ENCODE data around the gene GDF10.

GDF10 gene

GRCh38 chr10:47319784-47320183 lies 19.8 kb downstream of the GDF10 start:
- Histone ChIP-seq H3K14ac (ENCODE audit: low read length) (no peak overlapping the region), H3K9ac (ENCODE audit: low read length) (no peak overlapping the region), H3K9me3 (ENCODE audit: insufficient read depth, low read depth, low read length) (no peaks in the 10 kb centered on the region), H4K8ac (ENCODE audit: low read depth, low read length) (no peak overlapping the region), H3K4ac (ENCODE audit: low read depth, low read length) (no peak overlapping the region), H3K79me1 (ENCODE audit: low read length) (no peaks in the 10 kb centered on the region), H3K23ac (ENCODE audit: low read length) (no peak overlapping the region), H3K4me1 (ENCODE audit: control insufficient read depth in 1 of 2, insufficient read depth in 2 of 2, low read length in 2 of 2) (no peaks in the 10 kb centered on the region), H3K27me3 (ENCODE audit: insufficient read depth, low read length) (no peaks in the 10 kb centered on the region), H3K4me2 (ENCODE audit: low read length) (no peak overlapping the region), H3K27ac (ENCODE audit: low read depth, low read length) (no peak overlapping the region), H2BK120ac (ENCODE audit: insufficient read depth, low read length, poor library complexity) (no peak overlapping the region), H4K12ac (ENCODE audit: low read depth, low read length) (no peak overlapping the region), H3K79me2 (ENCODE audit: control insufficient read depth, insufficient read depth, low read length, poor library complexity) (no peaks in the 10 kb centered on the region), H3K4me3 (ENCODE audit: low read depth, low read length) (no peak overlapping the region), H2AK5ac (ENCODE audit: low read length) (no peak overlapping the region), H2AFZ (ENCODE audit: insufficient read depth, low read length, poor library complexity) (no peak overlapping the region), H4K91ac (ENCODE audit: low read depth, low read length) (no peak overlapping the region), H2BK12ac (ENCODE audit: low read length) (no peak overlapping the region), H3K18ac (ENCODE audit: low read length) (no peak overlapping the region), H2BK5ac (ENCODE audit: low read depth, low read length, poor library complexity) (no peak overlapping the region), H3K36me3 (ENCODE audit: control insufficient read depth in 1 of 2, insufficient read depth in 2 of 2, low read length in 2 of 2) (no peaks in the 10 kb centered on the region)
- no peak for DNase-seq
- WGBS (ENCODE audit: extremely low coverage, insufficient coverage, insufficient read length) = no CpG with 5 or more reads among the region's 8 CpGs

GRCh38 chr10:47320812-47321211 lies 20.8 kb downstream of the GDF10 start:
- Histone ChIP-seq H3K27ac (ENCODE audit: low read depth, low read length) (no peak overlapping the region), H2AK5ac (ENCODE audit: low read length) (no peak overlapping the region), H4K8ac (ENCODE audit: low read depth, low read length) (no peak overlapping the region), H3K4me2 (ENCODE audit: low read length) (no peak overlapping the region), H3K9me3 (ENCODE audit: insufficient read depth, low read depth, low read length) (peaks cover 2% of the 10 kb centered on the region), H4K12ac (ENCODE audit: low read depth, low read length) (no peak overlapping the region), H3K18ac (ENCODE audit: low read length) (no peak overlapping the region), H3K79me1 (ENCODE audit: low read length) (no peaks in the 10 kb centered on the region), H3K4ac (ENCODE audit: low read depth, low read length) (no peak overlapping the region), H3K23ac (ENCODE audit: low read length) (no peak overlapping the region), H2BK5ac (ENCODE audit: low read depth, low read length, poor library complexity) (no peak overlapping the region), H3K79me2 (ENCODE audit: control insufficient read depth, insufficient read depth, low read length, poor library complexity) (no peaks in the 10 kb centered on the region), H2BK12ac (ENCODE audit: low read length) (no peak overlapping the region), H3K4me1 (ENCODE audit: control insufficient read depth in 1 of 2, insufficient read depth in 2 of 2, low read length in 2 of 2) (no peaks in the 10 kb centered on the region), H3K14ac (ENCODE audit: low read length) (no peak overlapping the region), H3K9ac (ENCODE audit: low read length) (no peak overlapping the region), H3K27me3 (ENCODE audit: insufficient read depth, low read length) (no peaks in the 10 kb centered on the region), H2BK120ac (ENCODE audit: insufficient read depth, low read length, poor library complexity) (no peak overlapping the region), H2AFZ (ENCODE audit: insufficient read depth, low read length, poor library complexity) (no peak overlapping the region), H4K91ac (ENCODE audit: low read depth, low read length) (no peak overlapping the region), H3K36me3 (ENCODE audit: control insufficient read depth in 1 of 2, insufficient read depth in 2 of 2, low read length in 2 of 2) (no peaks in the 10 kb centered on the region), H3K4me3 (ENCODE audit: low read depth, low read length) (no peak overlapping the region)
- DNase-seq = no peak
- no CpG with 5 or more reads among the region's 6 CpGs for whole genome bisulfite sequencing (ENCODE audit: extremely low coverage, insufficient coverage, insufficient read length)

GRCh38 chr10:47321521-47322195 lies 21.7 kb downstream of the GDF10 start:
- H3K4me1 ChIP-seq (ENCODE audit: control insufficient read depth in 1 of 2, insufficient read depth in 2 of 2, low read length in 2 of 2) = no peaks in the 10 kb centered on the region
- H3K9me3 ChIP-seq (ENCODE audit: insufficient read depth, low read depth, low read length) = peaks cover 2% of the 10 kb centered on the region
- H3K23ac ChIP-seq (ENCODE audit: low read length) = no peak overlapping the region
- H2AFZ ChIP-seq (ENCODE audit: insufficient read depth, low read length, poor library complexity) = no peak overlapping the region
- H4K8ac ChIP-seq (ENCODE audit: low read depth, low read length) = no peak overlapping the region
- no peak overlapping the region for H3K4me2 ChIP-seq (ENCODE audit: low read length)
- H3K79me2 ChIP-seq (ENCODE audit: control insufficient read depth, insufficient read depth, low read length, poor library complexity) = no peaks in the 10 kb centered on the region
- H2BK12ac ChIP-seq (ENCODE audit: low read length) = no peak overlapping the region
- H3K36me3 ChIP-seq (ENCODE audit: control insufficient read depth in 1 of 2, insufficient read depth in 2 of 2, low read length in 2 of 2) = no peaks in the 10 kb centered on the region
- no peak overlapping the region for H2BK120ac ChIP-seq (ENCODE audit: insufficient read depth, low read length, poor library complexity)
- H2AK5ac ChIP-seq (ENCODE audit: low read length) = no peak overlapping the region
- H3K18ac ChIP-seq (ENCODE audit: low read length) = no peak overlapping the region
- no peak for DNase-seq
- H3K9ac ChIP-seq (ENCODE audit: low read length) = no peak overlapping the region
- H3K14ac ChIP-seq (ENCODE audit: low read length) = no peak overlapping the region
- H3K27me3 ChIP-seq (ENCODE audit: insufficient read depth, low read length) = no peaks in the 10 kb centered on the region
- no peaks in the 10 kb centered on the region for H3K79me1 ChIP-seq (ENCODE audit: low read length)
- no peak overlapping the region for H4K12ac ChIP-seq (ENCODE audit: low read depth, low read length)
- WGBS (ENCODE audit: extremely low coverage, insufficient coverage, insufficient read length) = no CpG with 5 or more reads among the region's 8 CpGs
- H3K4ac ChIP-seq (ENCODE audit: low read depth, low read length) = no peak overlapping the region
- H4K91ac ChIP-seq (ENCODE audit: low read depth, low read length) = no peak overlapping the region
- no peak overlapping the region for H3K27ac ChIP-seq (ENCODE audit: low read depth, low read length)
- H2BK5ac ChIP-seq (ENCODE audit: low read depth, low read length, poor library complexity) = no peak overlapping the region
- H3K4me3 ChIP-seq (ENCODE audit: low read depth, low read length) = no peak overlapping the region

- H4K91ac ChIP-seq (ENCODE audit: low read depth, low read length) = no peak within 1 kb of the TSS
- H2BK120ac ChIP-seq (ENCODE audit: insufficient read depth, low read length, poor library complexity) = no peak within 1 kb of the TSS
- H3K9ac ChIP-seq (ENCODE audit: low read length) = no peak within 1 kb of the TSS
- no peaks in the 10 kb centered on the region for H3K27me3 ChIP-seq (ENCODE audit: insufficient read depth, low read length)
- H4K8ac ChIP-seq (ENCODE audit: low read depth, low read length) = no peak within 1 kb of the TSS
- no peaks in the 10 kb centered on the region for H3K79me2 ChIP-seq (ENCODE audit: control insufficient read depth, insufficient read depth, low read length, poor library complexity)
- H2BK5ac ChIP-seq (ENCODE audit: low read depth, low read length, poor library complexity) = no peak within 1 kb of the TSS
- peaks cover 2% of the 10 kb centered on the region for H3K9me3 ChIP-seq (ENCODE audit: insufficient read depth, low read depth, low read length)
- no peak within 1 kb of the TSS for H3K4me2 ChIP-seq (ENCODE audit: low read length)
- H2BK12ac ChIP-seq (ENCODE audit: low read length) = no peak within 1 kb of the TSS
- no peak within 1 kb of the TSS for H4K12ac ChIP-seq (ENCODE audit: low read depth, low read length)
- H3K27ac ChIP-seq (ENCODE audit: low read depth, low read length) = no peak within 1 kb of the TSS
- H3K36me3 ChIP-seq (ENCODE audit: control insufficient read depth in 1 of 2, insufficient read depth in 2 of 2, low read length in 2 of 2) = no peaks in the 10 kb centered on the region
- no peak within 1 kb of the TSS for H3K23ac ChIP-seq (ENCODE audit: low read length)
- DNase-seq = no peak
- no peak within 1 kb of the TSS for H2AK5ac ChIP-seq (ENCODE audit: low read length)
- no peaks in the 10 kb centered on the region for H3K79me1 ChIP-seq (ENCODE audit: low read length)
- H2AFZ ChIP-seq (ENCODE audit: insufficient read depth, low read length, poor library complexity) = no peak within 1 kb of the TSS
- H3K4ac ChIP-seq (ENCODE audit: low read depth, low read length) = no peak within 1 kb of the TSS
- no peak within 1 kb of the TSS for H3K18ac ChIP-seq (ENCODE audit: low read length)
- H3K14ac ChIP-seq (ENCODE audit: low read length) = no peak within 1 kb of the TSS
- no CpG with 5 or more reads among the region's 35 CpGs for WGBS (ENCODE audit: extremely low coverage, insufficient coverage, insufficient read length)
- H3K4me3 ChIP-seq (ENCODE audit: low read depth, low read length) = no peak within 1 kb of the TSS
- no peaks in the 10 kb centered on the region for H3K4me1 ChIP-seq (ENCODE audit: control insufficient read depth in 1 of 2, insufficient read depth in 2 of 2, low read length in 2 of 2)
Observed at GRCh38 chr10:47322300-47323061, 22.5 kb downstream of the GDF10 start, which contains the start of gene GDF2. Gene GDF2, plus strand, starts transcription at chr10:47322454. Its CDS starts 215 bp downstream, at chr10:47322669.

All from trophoblast cell (in vitro differentiated cells and primary cell).